ENCODE data around the gene GAD2.

The GAD2 gene

GRCh38 chr10:26216585-26217395 is at the start of gene GAD2:
GAD2 (plus strand) TSS chr10:26216774; CDS start chr10:26216810, 36 bp downstream.
- DNase-seq, result no peak

- DNase-seq, result no peak
Measured at GRCh38 chr10:26169466-26169865, 47.1 kb upstream of the GAD2 start.

GRCh38 chr10:26172131-26172530 is 44.4 kb upstream of the GAD2 start:
- DNase-seq, result no peak

- no peak for DNase-seq
Measured at GRCh38 chr10:26173837-26174236, 42.7 kb upstream of the GAD2 start.

- no peak for DNase-seq
Measured at GRCh38 chr10:26177341-26177740, 39.2 kb upstream of the GAD2 start.

GRCh38 chr10:26194275-26194674 is 22.3 kb upstream of the GAD2 start:
- DNase-seq, result no peak

- DNase-seq, result no peak
Measured at GRCh38 chr10:26197248-26197647, 19.3 kb upstream of the GAD2 start.

- no peak for DNase-seq
Measured at GRCh38 chr10:26198119-26198518, 18.5 kb upstream of the GAD2 start.

GRCh38 chr10:26199841-26200240 is 16.7 kb upstream of the GAD2 start:
- DNase-seq, result no peak

GRCh38 chr10:26205223-26205622 is 11.4 kb upstream of the GAD2 start:
- no peak for DNase-seq

GRCh38 chr10:26211781-26212444 is 4.7 kb upstream of the GAD2 start:
- DNase-seq, result no peak

- no peak for DNase-seq
Measured at GRCh38 chr10:26212511-26212910, 4.1 kb upstream of the GAD2 start.

GRCh38 chr10:26213157-26213800 is 3.3 kb upstream of the GAD2 start:
- no peak for DNase-seq

GRCh38 chr10:26214004-26214403 is 2.6 kb upstream of the GAD2 start:
- DNase-seq, result no peak

- DNase-seq, result no peak
Measured at GRCh38 chr10:26214551-26215395, 1.8 kb upstream of the GAD2 start.

- DNase-seq, result no peak
Measured at GRCh38 chr10:26215396-26215934, 1.1 kb upstream of the GAD2 start.

GRCh38 chr10:26215935-26216584 is 514 bp upstream of the GAD2 start:
- no peak for DNase-seq

GRCh38 chr10:26217396-26218086 is 967 bp downstream of the GAD2 start:
- DNase-seq, result no peak

GRCh38 chr10:26219676-26220075 is 3.1 kb downstream of the GAD2 start:
- no peak for DNase-seq

- DNase-seq, result no peak
Measured at GRCh38 chr10:26220901-26221300, 4.3 kb downstream of the GAD2 start.

GRCh38 chr10:26221541-26221940 is 5.0 kb downstream of the GAD2 start:
- no peak for DNase-seq

GRCh38 chr10:26222563-26222962 is 6.0 kb downstream of the GAD2 start:
- DNase-seq, result no peak

Data from SIG-M5 (cell line).